GM10847 (cell line): ENCODE data around the gene TENT4A.

Source experiments
- POLR2A ChIP-seq: IDR thresholded peaks from 2 replicates; pipeline ENCODE4 v1.6.1; 2011; ENCODE audit not compliant: insufficient read length; ENCODE audit errors: extremely low read depth

The TENT4A gene

GRCh38 chr5:6759983-6760382 is 46.8 kb downstream of the TENT4A start:
- no peak for TF ChIP-seq POLR2A

GRCh38 chr5:6760686-6761085 is 47.5 kb downstream of the TENT4A start:
- no peak for TF ChIP-seq POLR2A

- no peak for TF ChIP-seq POLR2A
Measured at GRCh38 chr5:6761333-6761732, 48.1 kb downstream of the TENT4A start.

- no peak for TF ChIP-seq POLR2A
Measured at GRCh38 chr5:6762116-6762515, 48.9 kb downstream of the TENT4A start.

- no peak for TF ChIP-seq POLR2A
Measured at GRCh38 chr5:6762697-6763096, 49.5 kb downstream of the TENT4A start.

- TF ChIP-seq POLR2A, result no peak
Measured at GRCh38 chr5:6763191-6763590, 50.0 kb downstream of the TENT4A start.

GRCh38 chr5:6765612-6766525 is 52.6 kb downstream of the TENT4A start:
- TF ChIP-seq POLR2A, result no peak

GRCh38 chr5:6766604-6767093 is 53.4 kb downstream of the TENT4A start:
- TF ChIP-seq POLR2A, result no peak

- no peak for TF ChIP-seq POLR2A
Measured at GRCh38 chr5:6767481-6768063, 54.3 kb downstream of the TENT4A start.

GRCh38 chr5:6768590-6769230 is 55.5 kb downstream of the TENT4A start:
- no peak for TF ChIP-seq POLR2A

- TF ChIP-seq POLR2A, result no peak
Measured at GRCh38 chr5:6770826-6771607, 57.8 kb downstream of the TENT4A start.

GRCh38 chr5:6772886-6773285 is 59.7 kb downstream of the TENT4A start:
- TF ChIP-seq POLR2A, result no peak

GRCh38 chr5:6773342-6774035 is 60.3 kb downstream of the TENT4A start:
- no peak for TF ChIP-seq POLR2A

- no peak for TF ChIP-seq POLR2A
Measured at GRCh38 chr5:6774721-6775204, 61.5 kb downstream of the TENT4A start.
